ENCODE results near the gene F2RL2. TPM values are rescaled to one million over a fixed set of nuclear protein-coding genes. Genes with fewer than 3 reads are reported as not detected.

The F2RL2 gene
- total and polyA plus RNA-seq, 9 donors: 0.84 to 3.2 (median 1.0) TPM

DNA sequence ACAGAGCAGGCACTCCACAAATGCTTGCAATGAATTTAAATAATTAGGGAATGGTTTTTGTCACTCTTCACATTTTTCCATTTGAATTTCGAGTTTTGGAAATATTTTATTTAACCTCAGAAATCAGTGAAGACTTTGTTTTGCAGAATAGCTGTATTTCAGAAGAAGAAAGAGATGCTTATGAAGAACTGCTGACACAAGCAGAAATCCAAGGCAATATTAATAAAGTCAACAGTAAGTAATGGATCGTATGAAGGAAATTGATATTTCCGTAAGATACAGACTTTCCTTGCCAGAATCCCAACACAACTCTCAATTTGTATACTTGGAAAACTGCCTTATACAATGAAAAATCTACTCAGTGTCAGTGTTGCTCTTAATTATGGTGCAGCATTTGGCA lies 30.5 kb downstream of the F2RL2 start:
- DNase-seq: no peak
- Histone ChIP-seq H3K9me3 (replicated peaks; ENCODE audit: control insufficient read depth, low read depth, low read length) (no peaks in the 10 kb centered on the region), H3K27ac (ENCODE audit: low read length) (no peak overlapping the region), H3K4me1 (ENCODE audit: control insufficient read depth, insufficient read depth, low read length) (no peaks in the 10 kb centered on the region), H3K27me3 (ENCODE audit: control insufficient read depth, insufficient read depth, low read length) (no peaks in the 10 kb centered on the region), H3K36me3 (ENCODE audit: control insufficient read depth, insufficient read depth, low read length) (no peaks in the 10 kb centered on the region), H3K4me3 (ENCODE audit: low read length) (no peak overlapping the region)
- WGBS (ENCODE audit: insufficient coverage): no CpG with 5 or more reads among the region's 3 CpGs

DNA sequence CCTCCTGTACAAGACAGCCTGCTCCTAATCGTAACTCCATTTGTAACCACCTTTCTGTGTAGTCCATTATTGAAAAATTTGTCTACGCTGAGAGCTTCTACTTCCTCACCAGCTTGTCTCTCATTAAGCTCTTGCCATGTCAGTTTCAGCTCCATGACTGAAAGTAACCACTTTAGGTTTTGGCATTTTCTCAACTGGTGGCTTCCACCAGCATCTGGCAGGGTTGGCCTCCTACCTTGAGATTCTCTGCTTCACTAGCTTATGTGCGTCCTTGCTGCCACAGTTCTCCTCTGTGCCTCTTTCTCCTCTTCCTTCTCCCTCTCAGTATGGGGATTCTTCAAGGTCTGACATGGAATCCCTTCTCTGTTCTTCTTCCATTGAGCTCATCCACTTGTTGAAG lies 31.8 kb downstream of the F2RL2 start:
- WGBS (ENCODE audit: insufficient coverage): 97% methylated on average over 3 of the region's 3 CpGs
- Histone ChIP-seq H3K36me3 (ENCODE audit: control insufficient read depth, insufficient read depth, low read length) (no peaks in the 10 kb centered on the region), H3K9me3 (replicated peaks; ENCODE audit: control insufficient read depth, low read depth, low read length) (no peaks in the 10 kb centered on the region), H3K27ac (ENCODE audit: low read length) (no peak overlapping the region), H3K4me1 (ENCODE audit: control insufficient read depth, insufficient read depth, low read length) (no peaks in the 10 kb centered on the region), H3K27me3 (ENCODE audit: control insufficient read depth, insufficient read depth, low read length) (no peaks in the 10 kb centered on the region), H3K4me3 (ENCODE audit: low read length) (no peak overlapping the region)
- no peak for DNase-seq

DNA sequence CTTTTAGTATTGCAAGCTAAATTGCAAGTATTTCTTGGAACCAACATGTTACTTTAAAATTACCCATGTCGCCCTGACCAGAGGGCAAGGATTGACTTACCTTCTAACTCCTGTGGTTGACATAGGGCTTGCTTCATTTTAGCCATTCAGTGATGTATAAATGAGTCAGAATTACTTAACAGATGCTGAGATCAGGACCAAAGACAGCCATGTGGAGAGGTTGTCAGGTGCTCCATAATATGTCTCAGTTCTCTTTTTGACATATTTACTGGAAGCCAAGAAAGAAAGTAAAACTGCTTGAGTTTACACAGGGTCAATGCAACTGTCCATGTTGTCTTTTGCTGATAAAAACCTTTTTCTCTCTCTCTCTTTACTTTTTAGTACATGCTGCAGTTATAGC lies 33.2 kb downstream of the F2RL2 start:
- DNase-seq: no peak
- H3K9me3 ChIP-seq (replicated peaks; ENCODE audit: control insufficient read depth, low read depth, low read length): no peaks in the 10 kb centered on the region
- no peak overlapping the region for H3K4me3 ChIP-seq (ENCODE audit: low read length)
- no peaks in the 10 kb centered on the region for H3K36me3 ChIP-seq (ENCODE audit: control insufficient read depth, insufficient read depth, low read length)
- no CpG with 5 or more reads among the region's 1 CpG for WGBS (ENCODE audit: insufficient coverage)
- H3K27me3 ChIP-seq (ENCODE audit: control insufficient read depth, insufficient read depth, low read length): no peaks in the 10 kb centered on the region
- no peaks in the 10 kb centered on the region for H3K4me1 ChIP-seq (ENCODE audit: control insufficient read depth, insufficient read depth, low read length)
- no peak overlapping the region for H3K27ac ChIP-seq (ENCODE audit: low read length)

DNA sequence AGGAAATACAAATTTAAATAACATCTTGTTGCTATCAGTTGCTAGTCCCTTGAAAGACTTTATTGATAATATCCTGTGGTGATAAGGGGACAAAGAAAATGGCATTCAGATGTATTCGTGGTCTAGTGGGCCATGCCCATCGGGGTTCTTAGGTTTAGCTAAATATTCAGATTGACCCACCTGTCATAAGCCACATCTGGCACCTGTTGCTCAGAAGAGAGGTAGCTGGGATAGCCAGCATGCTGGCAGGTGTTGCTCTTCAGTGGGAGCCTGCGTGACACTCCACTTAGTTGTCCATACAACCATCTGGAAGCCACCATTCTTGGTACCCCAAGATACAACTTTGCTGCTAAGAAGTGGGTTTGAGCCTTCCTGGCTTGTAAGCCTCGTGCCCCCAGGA lies 36.7 kb downstream of the F2RL2 start:
- Histone ChIP-seq H3K9me3 (replicated peaks; ENCODE audit: control insufficient read depth, low read depth, low read length) (no peaks in the 10 kb centered on the region), H3K27me3 (ENCODE audit: control insufficient read depth, insufficient read depth, low read length) (no peaks in the 10 kb centered on the region), H3K4me3 (ENCODE audit: low read length) (no peak overlapping the region), H3K4me1 (ENCODE audit: control insufficient read depth, insufficient read depth, low read length) (no peaks in the 10 kb centered on the region), H3K27ac (ENCODE audit: low read length) (no peak overlapping the region), H3K36me3 (ENCODE audit: control insufficient read depth, insufficient read depth, low read length) (no peaks in the 10 kb centered on the region)
- 100% methylated on average over 2 of the region's 4 CpGs for WGBS (ENCODE audit: insufficient coverage)
- DNase-seq: no peak

DNA sequence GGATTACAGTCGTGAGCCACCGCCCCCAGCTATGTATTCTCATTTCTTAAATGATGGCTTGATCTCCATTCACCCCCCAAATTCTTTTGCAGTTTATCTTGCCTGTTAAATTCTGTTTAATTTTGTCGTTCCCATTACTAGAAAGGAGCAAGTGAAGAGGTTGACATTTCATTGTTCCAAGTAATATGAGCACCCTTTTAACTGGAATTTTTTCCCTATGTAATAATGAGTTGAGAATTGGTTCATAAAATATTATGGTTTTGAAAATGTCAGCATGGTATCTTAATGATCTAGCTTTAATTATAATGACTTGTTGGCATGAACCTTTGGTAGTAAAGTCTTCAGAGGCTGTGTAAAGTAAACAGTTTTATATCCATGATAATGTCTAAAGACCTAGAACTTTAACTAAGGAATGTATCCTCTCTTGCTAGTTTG lies 37.4 kb downstream of the F2RL2 start:
- Histone ChIP-seq H3K4me3 (ENCODE audit: low read length) (no peak overlapping the region), H3K9me3 (replicated peaks; ENCODE audit: control insufficient read depth, low read depth, low read length) (no peaks in the 10 kb centered on the region), H3K27me3 (ENCODE audit: control insufficient read depth, insufficient read depth, low read length) (no peaks in the 10 kb centered on the region), H3K36me3 (ENCODE audit: control insufficient read depth, insufficient read depth, low read length) (no peaks in the 10 kb centered on the region), H3K4me1 (ENCODE audit: control insufficient read depth, insufficient read depth, low read length) (no peaks in the 10 kb centered on the region), H3K27ac (ENCODE audit: low read length) (no peak overlapping the region)
- WGBS (ENCODE audit: insufficient coverage): 90% methylated on average over 2 of the region's 3 CpGs
- no peak for DNase-seq

DNA sequence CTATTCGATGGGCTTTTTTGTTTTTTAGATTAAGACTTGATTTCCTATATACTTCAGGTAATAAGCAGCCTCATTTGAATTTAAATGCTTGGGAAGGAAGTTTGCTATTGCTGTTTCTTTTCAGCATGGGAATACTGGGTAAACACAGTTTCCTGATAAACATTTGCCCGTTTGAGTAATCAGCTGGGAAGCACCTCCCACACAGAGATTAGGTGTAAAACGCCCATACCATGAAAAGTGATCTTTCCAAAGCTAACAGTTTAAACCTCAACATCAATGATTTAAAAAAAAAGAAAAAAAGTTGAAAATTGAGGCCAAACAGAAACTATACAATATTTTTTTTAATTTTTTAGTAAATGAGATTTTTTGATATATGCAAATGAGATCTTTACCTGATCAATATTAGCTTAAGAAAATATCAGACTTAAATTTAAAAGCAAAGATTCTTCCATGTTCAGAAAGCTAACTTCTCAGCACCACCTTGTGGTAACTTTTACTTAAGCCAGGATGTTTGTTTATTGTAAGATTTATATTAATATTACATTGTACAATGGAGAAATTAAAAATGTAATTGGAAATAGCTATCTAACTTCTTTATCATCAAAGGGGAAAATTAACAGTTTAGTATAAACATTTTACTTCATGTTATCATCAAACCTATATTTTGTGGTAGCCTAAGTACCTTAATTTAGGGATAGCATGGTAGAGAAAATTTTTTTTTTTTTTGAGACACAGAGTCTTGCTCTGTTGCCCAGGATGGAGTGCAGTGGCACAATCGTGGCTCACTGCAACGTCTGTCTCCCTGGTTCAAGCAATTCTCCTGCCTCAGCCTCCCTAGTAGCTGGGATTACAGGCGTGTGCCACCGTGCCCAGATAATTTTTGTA lies 39.8 kb downstream of the F2RL2 start:
- no peaks in the 10 kb centered on the region for H3K4me1 ChIP-seq (ENCODE audit: control insufficient read depth, insufficient read depth, low read length)
- no peak overlapping the region for H3K4me3 ChIP-seq (ENCODE audit: low read length)
- H3K27ac ChIP-seq (ENCODE audit: low read length): no peak overlapping the region
- WGBS (ENCODE audit: insufficient coverage): 50% methylated on average over 2 of the region's 7 CpGs
- H3K36me3 ChIP-seq (ENCODE audit: control insufficient read depth, insufficient read depth, low read length): no peaks in the 10 kb centered on the region
- DNase-seq: peak; percentile 55
- H3K9me3 ChIP-seq (replicated peaks; ENCODE audit: control insufficient read depth, low read depth, low read length): no peaks in the 10 kb centered on the region
- no peaks in the 10 kb centered on the region for H3K27me3 ChIP-seq (ENCODE audit: control insufficient read depth, insufficient read depth, low read length)

DNA sequence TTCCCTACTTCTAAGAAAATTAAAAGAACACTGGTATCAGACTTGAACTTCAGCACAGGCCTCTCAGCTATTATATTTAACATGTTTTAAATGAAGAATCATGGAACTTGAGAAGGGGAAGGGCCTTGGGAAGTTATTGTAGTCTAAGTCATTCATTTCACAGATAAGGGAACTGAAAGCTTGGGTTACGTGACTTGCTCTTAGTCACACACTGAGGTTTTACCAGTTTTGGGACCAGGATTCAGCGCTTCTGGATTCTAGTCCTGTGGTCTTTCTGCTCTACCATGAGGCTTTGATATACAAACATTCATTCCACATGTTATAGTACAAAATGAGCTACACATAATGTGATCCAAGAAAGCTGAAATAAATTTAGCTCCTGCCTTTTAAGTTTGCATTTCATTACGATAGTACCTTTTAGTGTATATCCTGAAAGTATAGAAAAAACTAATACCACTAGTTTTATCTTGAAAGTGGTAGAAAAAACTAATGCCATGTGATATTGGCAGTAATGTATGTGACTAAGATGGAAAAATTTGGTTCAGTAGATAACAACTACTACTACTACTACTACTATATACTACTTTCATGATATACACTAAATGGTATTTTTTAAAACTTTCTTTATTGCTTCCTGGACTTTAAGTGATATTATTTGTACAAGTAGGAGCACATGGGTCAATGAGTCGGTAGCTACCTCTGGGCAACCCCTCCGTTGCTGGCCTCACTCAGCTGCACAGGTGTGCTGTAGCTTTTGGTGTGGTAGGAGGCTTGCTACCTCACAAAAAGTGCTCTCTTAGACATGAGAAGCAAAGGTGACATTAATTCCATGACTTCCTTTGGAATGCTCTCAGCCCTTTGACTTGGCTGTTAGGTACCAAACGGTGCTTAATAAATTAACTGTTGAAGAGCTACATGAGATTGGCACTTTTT lies 40.7 kb downstream of the F2RL2 start:
- Histone ChIP-seq H3K27ac (ENCODE audit: low read length) (no peak overlapping the region), H3K9me3 (replicated peaks; ENCODE audit: control insufficient read depth, low read depth, low read length) (no peaks in the 10 kb centered on the region), H3K27me3 (ENCODE audit: control insufficient read depth, insufficient read depth, low read length) (no peaks in the 10 kb centered on the region), H3K4me3 (ENCODE audit: low read length) (no peak overlapping the region), H3K4me1 (ENCODE audit: control insufficient read depth, insufficient read depth, low read length) (no peaks in the 10 kb centered on the region), H3K36me3 (ENCODE audit: control insufficient read depth, insufficient read depth, low read length) (no peaks in the 10 kb centered on the region)
- peak; percentile 76 for DNase-seq
- WGBS (ENCODE audit: insufficient coverage): 63% methylated on average over 4 of the region's 6 CpGs

DNA sequence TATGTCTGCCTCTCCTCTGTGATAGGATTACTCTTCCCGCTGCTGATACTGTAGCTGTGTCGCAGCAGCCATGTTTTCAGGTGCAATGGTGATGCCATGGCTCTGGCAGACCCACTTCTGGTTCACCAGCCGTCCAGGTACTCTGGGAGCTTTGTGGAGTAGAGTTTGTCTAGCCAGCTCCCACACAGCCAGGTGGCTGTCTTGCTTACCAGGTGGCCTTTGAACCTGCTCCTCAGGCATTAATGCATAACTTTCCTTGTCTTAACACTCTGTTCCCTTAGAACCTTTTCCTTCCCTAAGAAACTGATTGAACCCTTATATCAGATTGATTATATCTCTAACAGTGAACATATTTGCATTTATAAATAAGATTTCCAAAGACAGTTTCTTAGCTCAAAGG lies 42.2 kb downstream of the F2RL2 start:
- Histone ChIP-seq H3K27ac (ENCODE audit: low read length) (no peak overlapping the region), H3K27me3 (ENCODE audit: control insufficient read depth, insufficient read depth, low read length) (no peaks in the 10 kb centered on the region), H3K4me3 (ENCODE audit: low read length) (no peak overlapping the region)

DNA sequence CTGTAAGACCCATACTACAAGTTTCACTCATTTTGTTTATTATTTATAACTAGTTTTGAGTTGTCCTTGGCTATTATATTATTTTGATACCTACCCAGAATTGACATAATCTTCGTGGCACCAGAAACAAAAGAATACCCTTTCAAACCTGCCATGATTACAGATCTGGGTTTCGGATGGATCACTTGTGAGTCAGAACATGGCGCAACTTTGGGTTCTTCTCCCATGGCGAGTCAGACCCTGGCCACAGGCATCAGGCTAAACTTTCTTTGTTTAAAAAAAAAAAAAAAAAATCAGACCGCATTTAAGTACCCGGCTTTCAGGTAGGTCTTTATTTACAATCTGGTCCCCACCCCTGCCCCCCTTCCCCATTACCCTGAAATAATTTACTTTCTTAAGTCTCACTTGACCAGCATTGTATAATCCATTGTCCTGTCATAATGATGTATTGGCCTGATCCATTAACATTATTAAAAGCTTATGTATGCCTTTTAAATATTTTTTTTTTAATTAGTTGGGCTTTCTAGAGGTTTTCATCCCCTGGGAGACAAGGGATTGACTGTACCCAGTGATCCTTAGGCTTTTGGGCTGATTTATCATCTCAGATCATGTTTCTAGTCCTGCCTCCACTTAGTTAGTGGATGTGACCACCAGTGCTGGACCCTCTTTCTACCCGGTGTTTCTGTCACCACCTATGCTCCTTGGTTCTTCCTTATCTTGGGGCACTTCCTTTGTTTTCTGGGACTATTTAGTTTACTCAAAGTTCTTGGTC lies 43.9 kb downstream of the F2RL2 start:
- Histone ChIP-seq H3K9me3 (replicated peaks; ENCODE audit: control insufficient read depth, low read depth, low read length) (no peaks in the 10 kb centered on the region), H3K27me3 (ENCODE audit: control insufficient read depth, insufficient read depth, low read length) (no peaks in the 10 kb centered on the region), H3K4me1 (ENCODE audit: control insufficient read depth, insufficient read depth, low read length) (no peaks in the 10 kb centered on the region), H3K36me3 (ENCODE audit: control insufficient read depth, insufficient read depth, low read length) (no peaks in the 10 kb centered on the region), H3K27ac (ENCODE audit: low read length) (no peak overlapping the region), H3K4me3 (ENCODE audit: low read length) (no peak overlapping the region)
- no peak for DNase-seq
- WGBS (ENCODE audit: insufficient coverage): 93% methylated on average over 3 of the region's 7 CpGs

More for the DNA sequence above, 42.2 kb downstream of the F2RL2 start:
- H3K4me1 ChIP-seq (ENCODE audit: control insufficient read depth, insufficient read depth, low read length): no peaks in the 10 kb centered on the region
- DNase-seq: no peak
- no peaks in the 10 kb centered on the region for H3K36me3 ChIP-seq (ENCODE audit: control insufficient read depth, insufficient read depth, low read length)
- H3K9me3 ChIP-seq (replicated peaks; ENCODE audit: control insufficient read depth, low read depth, low read length): no peaks in the 10 kb centered on the region
- WGBS (ENCODE audit: insufficient coverage): 83% methylated on average over 2 of the region's 3 CpGs

Data from muscle of leg (tissue), 11 donors.